GM12878 (cell line): ENCODE measurements around the gene PDIA5. TPM values are rescaled to one million over a fixed set of nuclear protein-coding genes. Genes with fewer than 3 reads are reported as not detected.

Experiments
- ATAC-seq: fragments of 200-7000 bp; cut with Tn5 transposase; 3 replicates; pipeline ENCODE4 v1.9.1; 2020; ENCODE audit warnings: mild to moderate bottlenecking, moderate library complexity
- BruUV-seq: library from RNA; stranded (reverse); fragments of 400-500 nt; replicated peaks from 2 replicates; lab custom pipeline; 2021; lab: Mats Ljungman, UMichigan
- CTCF ChIA-PET: fragments of 300-600 bp; sonication (Branson Sonifier 250); formaldehyde crosslinking; extraction: SDS; loops from one replicate; lab custom pipeline; 2021; ENCODE audit warnings: inconsistent platforms; lab: Yijun Ruan, JAX
- POLR2A ChIA-PET: fragments of 350-600 bp; formaldehyde crosslinking; extraction: SDS; loops from one replicate; lab custom pipeline; 2021; ENCODE audit warnings: inconsistent platforms; lab: Charles Lee
- RAD21 ChIA-PET: fragments of 300-600 bp; sonication (Branson Sonifier 250); formaldehyde crosslinking; loops from one replicate; lab custom pipeline; 2023; ENCODE audit warnings: antibody characterized with exemption; ENCODE audit not compliant: unreplicated experiment; lab: Charles Lee
- SMC1A ChIA-PET: fragments of 300-600 bp; sonication (Branson Sonifier 250); formaldehyde crosslinking; loops from one replicate; lab custom pipeline; 2023; ENCODE audit not compliant: unreplicated experiment, uncharacterized antibody; lab: Charles Lee
- DNase-seq: peaks from one replicate; pipeline ENCODE4 v3.0.0-alpha.2; 2011; ENCODE audit warnings: low read depth, low spot score
- FAIRE-seq: peaks from 3 replicates; lab custom pipeline; 2011; peaks lifted over from hg19 to GRCh38; lab: Jason Lieb, UNC
- H2AFZ ChIP-seq: 2 replicates; pipeline ENCODE4 v1.6.0; 2011; ENCODE audit warnings: low read depth, low read length, control low read depth; ENCODE audit not compliant: control insufficient read depth
- H3K27ac ChIP-seq: 2 replicates; pipeline ENCODE4 v1.5.1; 2011; ENCODE audit warnings: control low read depth; ENCODE audit not compliant: control insufficient read depth, insufficient read depth
- H3K27me3 ChIP-seq, 2 experiments: replicated peaks in 1 of 2; 2 replicates each; pipeline versions ENCODE4 v1.6.0 to v1.6.1; 2011; ENCODE audit warnings: low read length in 1 of 2; ENCODE audit not compliant: control insufficient read depth in 2 of 2, insufficient read depth in 2 of 2
- H3K36me3 ChIP-seq, 2 experiments: 2 replicates each; pipeline ENCODE4 v1.5.1; 2011; ENCODE audit warnings: low read length in 1 of 2; ENCODE audit not compliant: control insufficient read depth in 2 of 2, insufficient read depth in 2 of 2
- H3K4me1 ChIP-seq: 2 replicates; pipeline ENCODE4 v1.6.1; 2011; ENCODE audit warnings: mild to moderate bottlenecking, low read length, moderate library complexity, mixed read lengths; ENCODE audit not compliant: control insufficient read depth, insufficient read depth
- H3K4me2 ChIP-seq: 2 replicates; pipeline ENCODE4 v1.6.0; 2011; ENCODE audit warnings: control low read depth; ENCODE audit not compliant: control insufficient read depth, insufficient read depth
- H3K4me3 ChIP-seq: fragments of 200-600 bp; sonication (generic); 2 replicates; pipeline ENCODE4 v1.5.1; 2016
- H3K79me2 ChIP-seq: 2 replicates; pipeline ENCODE4 v1.6.0; 2011; ENCODE audit warnings: low read length; ENCODE audit not compliant: control insufficient read depth, insufficient read depth
- H3K9ac ChIP-seq: 2 replicates; pipeline ENCODE4 v1.8.0; 2011; ENCODE audit warnings: low read length, control low read depth, mixed read lengths; ENCODE audit not compliant: control insufficient read depth, insufficient read depth
- H3K9me3 ChIP-seq: replicated peaks from 3 replicates; pipeline ENCODE4 v1.5.1; 2011; ENCODE audit warnings: mild to moderate bottlenecking, low read length; ENCODE audit not compliant: control insufficient read depth, insufficient read depth
- H4K20me1 ChIP-seq: 2 replicates; pipeline ENCODE4 v1.6.0; 2011; ENCODE audit not compliant: control insufficient read depth, insufficient read depth
- IRF3 ChIP-seq: fragments of 450-650 bp; IDR thresholded peaks from 2 replicates; pipeline ENCODE4 v1.6.1; 2014; ENCODE audit warnings: mild to moderate bottlenecking
- MXI1 ChIP-seq: fragments of 150-350 bp; IDR thresholded peaks from 2 replicates; pipeline ENCODE4 v1.6.1; 2011; ENCODE audit warnings: low read depth, mild to moderate bottlenecking, inconsistent platforms, low read length, improper control_type of control experiment
- MYB ChIP-seq: fragments of 150-350 bp; IDR thresholded peaks from 2 replicates; pipeline ENCODE4 v1.6.1; 2014; ENCODE audit warnings: mild to moderate bottlenecking, low read depth, low read length, borderline replicate concordance
- NFIC ChIP-seq: IDR thresholded peaks from 2 replicates; pipeline ENCODE4 v1.6.1; 2012; ENCODE audit warnings: low read depth, mild to moderate bottlenecking, inconsistent platforms, low read length, moderate library complexity
- NR2C2 ChIP-seq: IDR thresholded peaks from 2 replicates; pipeline ENCODE4 v1.6.1; 2011; ENCODE audit warnings: borderline replicate concordance, low read depth; ENCODE audit not compliant: control insufficient read depth, insufficient read length
- NRF1 ChIP-seq: conservative IDR thresholded peaks from 2 replicates; pipeline ENCODE4 v1.6.1; 2011; ENCODE audit warnings: mild to moderate bottlenecking, low read depth, low read length, improper control_type of control experiment
- RBBP5 ChIP-seq: fragments of 200-600 bp; sonication (generic); conservative IDR thresholded peaks from 2 replicates; pipeline ENCODE4 v1.6.1; 2016
- SMAD1 ChIP-seq: fragments of 450-650 bp; IDR thresholded peaks from 2 replicates; pipeline ENCODE4 v1.6.1; 2018; ENCODE audit warnings: mild to moderate bottlenecking, low read depth; ENCODE audit not compliant: partially characterized antibody
- SMAD5 ChIP-seq: IDR thresholded peaks from 2 replicates; pipeline ENCODE4 v1.6.1; 2016; ENCODE audit warnings: antibody characterized with exemption, low read depth
- SMARCA5 ChIP-seq: fragments of 450-650 bp; IDR thresholded peaks from 2 replicates; pipeline ENCODE4 v1.6.1; 2017; ENCODE audit warnings: mild to moderate bottlenecking
- TAF1 ChIP-seq: IDR thresholded peaks from 2 replicates; pipeline ENCODE4 v1.6.1; 2011; ENCODE audit warnings: mild to moderate bottlenecking, low read depth, low read length, borderline replicate concordance
- TCF3 ChIP-seq: IDR thresholded peaks from 2 replicates; pipeline ENCODE4 v1.6.1; 2012; ENCODE audit warnings: low read depth, mild to moderate bottlenecking, low read length, borderline replicate concordance; ENCODE audit not compliant: insufficient read depth
- WGBS: methylation state at CpG from one replicate; pipeline ENCODE4 v1.1.6; 2016; ENCODE audit warnings: low lambda C conversion rate; ENCODE audit not compliant: insufficient replicate concordance, insufficient coverage; ENCODE audit errors: missing lambda C conversion rate; 5-methylcytosine and 5-hydroxymethylcytosine counted together
- in situ Hi-C: fragments of 300-500 bp; cut with MboI; formaldehyde crosslinking; loops from 9 replicates; pipeline ENCODE4 v1.14.3; 2018; ENCODE audit warnings: mixed read lengths
- intact Hi-C: fragments of 100-400 bp; cut with micrococcal nuclease; formaldehyde crosslinking; loops from one replicate; pipeline ENCODE4 v1.14.2; 2022; ENCODE audit not compliant: unreplicated experiment
- polyA plus RNA-seq, 11 experiments: library from polyadenylated mRNA; depleted of rRNA in 4 of 11; unstranded in 6 of 11; stranded (reverse) in 5 of 11; fragments of >200 nt; fragmentation: Nextera tagmentation in 4 of 11; fragmentation: Illumina TruSeq in 1 of 11; extraction: Ambion mirVana in 4 of 11; extraction: Trizol in 1 of 11; gene quantifications; 1 replicate in 1 of 11; 2 replicates in 10 of 11; pipeline versions ENCODE4 v1.2.1 to v1.2.3, GENCODE V29; 2011 to 2016; ENCODE audit warnings: inconsistent platforms in 2 of 11, missing spikeins in 2 of 11, low read depth in 1 of 11
- total RNA-seq, 4 experiments: library from RNA; depleted of rRNA in 3 of 4; stranded (reverse); fragments of >200 nt in 3 of 4; fragmentation: Illumina TruSeq in 1 of 4; extraction: Trizol in 1 of 4; gene quantifications; 2 replicates each; pipeline versions ENCODE4 v1.2.1 to v1.2.3, GENCODE V29; 2013 to 2021
- TF ChIP-seq, protein P1 (sequence below): fragments of 450-650 bp; IDR thresholded peaks from 2 replicates; pipeline ENCODE4 v1.6.1; 2018; ENCODE audit warnings: mild to moderate bottlenecking, low read depth, moderate library complexity; ENCODE audit not compliant: partially characterized antibody
- TF ChIP-seq, protein P2 (sequence below): fragments of 450-650 bp; IDR thresholded peaks from 2 replicates; pipeline ENCODE4 v1.6.1; 2017; ENCODE audit warnings: mild to moderate bottlenecking
- TF ChIP-seq, protein P3 (sequence below): fragments of 450-650 bp; formaldehyde crosslinking; IDR thresholded peaks from 2 replicates; pipeline ENCODE4 v1.4.0; 2022; ENCODE audit warnings: mild to moderate bottlenecking, moderate library complexity

PDIA5 gene
- total and polyA plus RNA-seq, 10 of the 15 experiments (the other 5 are each of a cell fraction or from before 2014, with no cell fraction given) = 4.1 to 24.8 (median 19.2) TPM

DNA sequence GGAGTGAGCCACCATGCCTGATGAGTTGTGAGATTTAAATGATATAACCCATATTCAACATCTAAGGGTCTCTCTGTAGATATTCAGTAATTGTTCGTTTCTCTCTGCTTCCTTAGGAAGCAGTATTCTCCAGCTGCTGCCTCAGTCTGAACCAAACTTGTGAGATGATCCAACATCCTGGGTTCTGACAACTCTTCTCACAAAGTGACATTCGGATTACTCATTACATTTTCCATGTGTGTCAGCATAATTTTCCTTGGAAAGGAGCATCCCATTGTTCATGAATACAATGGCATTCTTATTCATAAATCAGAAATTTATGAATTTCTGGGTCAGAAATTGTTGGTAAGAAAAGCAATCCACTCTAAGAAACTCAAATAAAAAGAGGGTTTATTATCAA lies 119.9 kb downstream of the PDIA5 start (continued):
- TF ChIP-seq, protein P1, sequence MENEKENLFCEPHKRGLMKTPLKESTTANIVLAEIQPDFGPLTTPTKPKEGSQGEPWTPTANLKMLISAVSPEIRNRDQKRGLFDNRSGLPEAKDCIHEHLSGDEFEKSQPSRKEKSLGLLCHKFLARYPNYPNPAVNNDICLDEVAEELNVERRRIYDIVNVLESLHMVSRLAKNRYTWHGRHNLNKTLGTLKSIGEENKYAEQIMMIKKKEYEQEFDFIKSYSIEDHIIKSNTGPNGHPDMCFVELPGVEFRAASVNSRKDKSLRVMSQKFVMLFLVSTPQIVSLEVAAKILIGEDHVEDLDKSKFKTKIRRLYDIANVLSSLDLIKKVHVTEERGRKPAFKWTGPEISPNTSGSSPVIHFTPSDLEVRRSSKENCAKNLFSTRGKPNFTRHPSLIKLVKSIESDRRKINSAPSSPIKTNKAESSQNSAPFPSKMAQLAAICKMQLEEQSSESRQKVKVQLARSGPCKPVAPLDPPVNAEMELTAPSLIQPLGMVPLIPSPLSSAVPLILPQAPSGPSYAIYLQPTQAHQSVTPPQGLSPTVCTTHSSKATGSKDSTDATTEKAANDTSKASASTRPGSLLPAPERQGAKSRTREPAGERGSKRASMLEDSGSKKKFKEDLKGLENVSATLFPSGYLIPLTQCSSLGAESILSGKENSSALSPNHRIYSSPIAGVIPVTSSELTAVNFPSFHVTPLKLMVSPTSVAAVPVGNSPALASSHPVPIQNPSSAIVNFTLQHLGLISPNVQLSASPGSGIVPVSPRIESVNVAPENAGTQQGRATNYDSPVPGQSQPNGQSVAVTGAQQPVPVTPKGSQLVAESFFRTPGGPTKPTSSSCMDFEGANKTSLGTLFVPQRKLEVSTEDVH = no peak
- TF ChIP-seq RBBP5 = no peak
- no peak for TF ChIP-seq NFIC
- TF ChIP-seq TCF3 = no peak

GRCh38 chr3:123188058-123188457 lies 121.2 kb downstream of the PDIA5 start:
- ChIA-PET CTCF (no interaction called here), RAD21 (no interaction called here), SMC1A (no interaction called here), POLR2A (no interaction called here)
- Histone ChIP-seq H3K4me3 (no peak overlapping the region), H3K36me3 (no peaks in the 10 kb centered on the region), H3K27me3 (no peaks in the 10 kb centered on the region), H3K9ac (no peak overlapping the region), H3K4me2 (no peak overlapping the region), H3K4me1 (no peaks in the 10 kb centered on the region), H2AFZ (no peak overlapping the region), H3K79me2 (no peaks in the 10 kb centered on the region), H3K27ac (no peak overlapping the region), H4K20me1 (no peaks in the 10 kb centered on the region), H3K9me3 (no peaks in the 10 kb centered on the region)
- no peak for ATAC-seq
- no peak for FAIRE-seq
- in situ Hi-C loops = no loop called here
- intact Hi-C loops = no loop called here
- 89% methylated on average over 6 of the region's 6 CpGs for WGBS
- TF ChIP-seq MYB (no peak), MXI1 (no peak), IRF3 (no peak), SMARCA5 (no peak), SMAD1 (no peak), TAF1 (no peak), SMAD5 (no peak), NR2C2 (no peak), NRF1 (no peak)
- TF ChIP-seq, protein P2, sequence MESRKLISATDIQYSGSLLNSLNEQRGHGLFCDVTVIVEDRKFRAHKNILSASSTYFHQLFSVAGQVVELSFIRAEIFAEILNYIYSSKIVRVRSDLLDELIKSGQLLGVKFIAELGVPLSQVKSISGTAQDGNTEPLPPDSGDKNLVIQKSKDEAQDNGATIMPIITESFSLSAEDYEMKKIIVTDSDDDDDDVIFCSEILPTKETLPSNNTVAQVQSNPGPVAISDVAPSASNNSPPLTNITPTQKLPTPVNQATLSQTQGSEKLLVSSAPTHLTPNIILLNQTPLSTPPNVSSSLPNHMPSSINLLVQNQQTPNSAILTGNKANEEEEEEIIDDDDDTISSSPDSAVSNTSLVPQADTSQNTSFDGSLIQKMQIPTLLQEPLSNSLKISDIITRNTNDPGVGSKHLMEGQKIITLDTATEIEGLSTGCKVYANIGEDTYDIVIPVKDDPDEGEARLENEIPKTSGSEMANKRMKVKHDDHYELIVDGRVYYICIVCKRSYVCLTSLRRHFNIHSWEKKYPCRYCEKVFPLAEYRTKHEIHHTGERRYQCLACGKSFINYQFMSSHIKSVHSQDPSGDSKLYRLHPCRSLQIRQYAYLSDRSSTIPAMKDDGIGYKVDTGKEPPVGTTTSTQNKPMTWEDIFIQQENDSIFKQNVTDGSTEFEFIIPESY = no peak
- TF ChIP-seq, protein P3, sequence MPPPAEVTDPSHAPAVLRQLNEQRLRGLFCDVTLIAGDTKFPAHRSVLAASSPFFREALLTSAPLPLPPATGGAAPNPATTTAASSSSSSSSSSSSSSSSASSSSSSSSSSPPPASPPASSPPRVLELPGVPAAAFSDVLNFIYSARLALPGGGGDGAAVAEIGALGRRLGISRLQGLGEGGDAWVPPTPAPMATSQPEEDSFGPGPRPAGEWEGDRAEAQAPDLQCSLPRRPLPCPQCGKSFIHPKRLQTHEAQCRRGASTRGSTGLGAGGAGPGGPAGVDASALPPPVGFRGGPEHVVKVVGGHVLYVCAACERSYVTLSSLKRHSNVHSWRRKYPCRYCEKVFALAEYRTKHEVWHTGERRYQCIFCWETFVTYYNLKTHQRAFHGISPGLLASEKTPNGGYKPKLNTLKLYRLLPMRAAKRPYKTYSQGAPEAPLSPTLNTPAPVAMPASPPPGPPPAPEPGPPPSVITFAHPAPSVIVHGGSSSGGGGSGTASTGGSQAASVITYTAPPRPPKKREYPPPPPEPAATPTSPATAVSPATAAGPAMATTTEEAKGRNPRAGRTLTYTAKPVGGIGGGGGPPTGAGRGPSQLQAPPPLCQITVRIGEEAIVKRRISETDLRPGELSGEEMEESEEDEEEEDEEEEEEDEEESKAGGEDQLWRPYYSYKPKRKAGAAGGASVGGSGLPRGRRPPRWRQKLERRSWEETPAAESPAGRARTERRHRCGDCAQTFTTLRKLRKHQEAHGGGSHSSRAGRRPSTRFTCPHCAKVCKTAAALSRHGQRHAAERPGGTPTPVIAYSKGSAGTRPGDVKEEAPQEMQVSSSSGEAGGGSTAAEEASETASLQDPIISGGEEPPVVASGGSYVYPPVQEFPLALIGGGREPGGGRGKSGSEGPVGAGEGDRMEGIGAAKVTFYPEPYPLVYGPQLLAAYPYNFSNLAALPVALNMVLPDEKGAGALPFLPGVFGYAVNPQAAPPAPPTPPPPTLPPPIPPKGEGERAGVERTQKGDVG (CRISPR knock-in tag) = no peak
- DNase-seq = no peak
- no TSS peak for BruUV-seq
